Measurements from ENCODE around the gene VPS33B. TPM values are rescaled to one million over a fixed set of nuclear protein-coding genes. Genes with fewer than 3 reads are reported as not detected.

The VPS33B gene
- total RNA-seq (2014; rRNA removed; shearing (Covaris generic)) (8.8 and 9.2 TPM in 2 replicates), polyA plus RNA-seq (2016; fragmentation: Nextera tagmentation; extraction: Ambion mirVana) (15.2 and 19.1 TPM in 2 replicates)
- long read RNA-seq, transcript VPS33B-201 (23 exons, 2,767 nt) = major isoform, 8 of 9 reads
- long read RNA-seq, partial matches to known transcripts = 0 of 9 reads
- long read RNA-seq, other reads (novel, unspliced or antisense) = 1 of 9 reads

GRCh38 chr15:91022075-91022831, at the start of gene VPS33B:
Gene VPS33B (minus strand): TSS chr15:91022594. CDS start chr15:91022249, 345 bp downstream.
- ATAC-seq (peak; percentile 94), DNase-seq (ENCODE audit: low spot score) (peak; percentile 97)
- Histone ChIP-seq H3K27me3 (ENCODE audit: insufficient read depth) (no peaks in the 10 kb centered on the region), H3K27ac (ENCODE audit: low read depth) (no peak within 1 kb of the TSS), H3K4me3 (peak within 1 kb of the TSS; percentile 89), H3K4me1 (ENCODE audit: insufficient read depth) (peaks cover 8% of the 10 kb centered on the region), H3F3A (replicated peaks; ENCODE audit: low read depth) (0 out of 2 replicates have a peak, but pooled peaks cover 3% of the 10 kb centered on the region), H4K20me1 (replicated peaks; ENCODE audit: insufficient read depth) (no peaks in the 10 kb centered on the region; the same call in 1 of the 2 replicates), H3K4me2 (peak within 1 kb of the TSS; percentile 98), H2AFZ (peak within 1 kb of the TSS; percentile 97), H3K9me2 (ENCODE audit: insufficient read depth) (no peaks in the 10 kb centered on the region), H3K36me3 (ENCODE audit: insufficient read depth) (no peaks in the 10 kb centered on the region), H3K79me2 (replicated peaks; ENCODE audit: insufficient read depth) (peaks cover 21% of the 10 kb centered on the region)
- H3K4me3 Mint-ChIP-seq = peak within 1 kb of the TSS; percentile 90
- H3K27me3 Mint-ChIP-seq (ENCODE audit: insufficient read depth, low read depth, poor library complexity) = peaks cover 6% of the 10 kb centered on the region
- peak within 1 kb of the TSS; percentile 94 for H3K27ac Mint-ChIP-seq
- TF ChIP-seq NANOG (IDR thresholded peaks at IDR 0.05; ENCODE audit: borderline replicate concordance) (no peak), EZH2phosphoT487 (IDR thresholded peaks at IDR 0.05; ENCODE audit: unreplicated experiment) (no peak), JUNB (IDR thresholded peaks at IDR 0.05; ENCODE audit: unreplicated experiment) (no peak), CREB1 (CRISPR knock-in tag; IDR thresholded peaks at IDR 0.05; ENCODE audit: low read depth) (peak; percentile 5; the same call in 1 of the 2 replicates), STAT1 (IDR thresholded peaks at IDR 0.05; ENCODE audit: unreplicated experiment) (no peak), POLR2AphosphoS5 (IDR thresholded peaks at IDR 0.05; ENCODE audit: low read depth) (peak; percentile 89)
- TF ChIP-seq, protein P1, sequence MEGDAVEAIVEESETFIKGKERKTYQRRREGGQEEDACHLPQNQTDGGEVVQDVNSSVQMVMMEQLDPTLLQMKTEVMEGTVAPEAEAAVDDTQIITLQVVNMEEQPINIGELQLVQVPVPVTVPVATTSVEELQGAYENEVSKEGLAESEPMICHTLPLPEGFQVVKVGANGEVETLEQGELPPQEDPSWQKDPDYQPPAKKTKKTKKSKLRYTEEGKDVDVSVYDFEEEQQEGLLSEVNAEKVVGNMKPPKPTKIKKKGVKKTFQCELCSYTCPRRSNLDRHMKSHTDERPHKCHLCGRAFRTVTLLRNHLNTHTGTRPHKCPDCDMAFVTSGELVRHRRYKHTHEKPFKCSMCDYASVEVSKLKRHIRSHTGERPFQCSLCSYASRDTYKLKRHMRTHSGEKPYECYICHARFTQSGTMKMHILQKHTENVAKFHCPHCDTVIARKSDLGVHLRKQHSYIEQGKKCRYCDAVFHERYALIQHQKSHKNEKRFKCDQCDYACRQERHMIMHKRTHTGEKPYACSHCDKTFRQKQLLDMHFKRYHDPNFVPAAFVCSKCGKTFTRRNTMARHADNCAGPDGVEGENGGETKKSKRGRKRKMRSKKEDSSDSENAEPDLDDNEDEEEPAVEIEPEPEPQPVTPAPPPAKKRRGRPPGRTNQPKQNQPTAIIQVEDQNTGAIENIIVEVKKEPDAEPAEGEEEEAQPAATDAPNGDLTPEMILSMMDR (conservative IDR thresholded peaks at IDR 0.05; ENCODE audit: low read depth in 2 of 2) = peak in 1 of 2 experiments; percentile 24; a peak in 1 of 4 replicates
- TF ChIP-seq, protein P2, sequence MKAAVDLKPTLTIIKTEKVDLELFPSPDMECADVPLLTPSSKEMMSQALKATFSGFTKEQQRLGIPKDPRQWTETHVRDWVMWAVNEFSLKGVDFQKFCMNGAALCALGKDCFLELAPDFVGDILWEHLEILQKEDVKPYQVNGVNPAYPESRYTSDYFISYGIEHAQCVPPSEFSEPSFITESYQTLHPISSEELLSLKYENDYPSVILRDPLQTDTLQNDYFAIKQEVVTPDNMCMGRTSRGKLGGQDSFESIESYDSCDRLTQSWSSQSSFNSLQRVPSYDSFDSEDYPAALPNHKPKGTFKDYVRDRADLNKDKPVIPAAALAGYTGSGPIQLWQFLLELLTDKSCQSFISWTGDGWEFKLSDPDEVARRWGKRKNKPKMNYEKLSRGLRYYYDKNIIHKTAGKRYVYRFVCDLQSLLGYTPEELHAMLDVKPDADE (IDR thresholded peaks at IDR 0.05) = peak; percentile 59
- no peaks in the 10 kb centered on the region for H3K9me3 Mint-ChIP-seq
- no peaks in the 10 kb centered on the region for H3K36me3 Mint-ChIP-seq (ENCODE audit: low read depth)
- peaks cover 12% of the 10 kb centered on the region for H3K4me1 Mint-ChIP-seq

DNA sequence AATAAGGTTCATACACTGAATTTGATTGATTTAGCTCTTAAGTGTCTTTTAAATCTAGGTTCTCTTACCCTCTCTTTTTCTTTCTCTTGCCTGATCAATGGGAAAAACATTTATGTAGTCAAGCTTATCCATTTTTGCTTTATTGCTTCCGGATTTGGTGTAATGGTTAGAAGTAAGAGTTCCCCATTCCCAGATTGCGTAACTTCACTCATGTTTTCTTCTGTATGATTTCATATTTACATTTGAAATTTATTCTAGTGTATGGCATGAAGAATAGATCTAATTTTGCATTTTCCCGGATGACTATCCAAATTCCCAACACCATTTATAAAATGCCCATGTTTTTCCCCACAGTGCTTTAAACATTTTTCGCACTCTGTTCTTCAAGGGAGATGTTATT, 49.8 kb upstream of the VPS33B start:
- Histone ChIP-seq H3K36me3 (ENCODE audit: insufficient read depth) (no peaks in the 10 kb centered on the region), H3K27me3 (ENCODE audit: insufficient read depth) (no peaks in the 10 kb centered on the region), H3K4me1 (ENCODE audit: insufficient read depth) (no peaks in the 10 kb centered on the region; the same call in 1 of the 2 replicates), H3K9me2 (ENCODE audit: insufficient read depth) (no peaks in the 10 kb centered on the region), H3K4me2 (no peak overlapping the region), H4K20me1 (replicated peaks; ENCODE audit: insufficient read depth) (no peaks in the 10 kb centered on the region), H3K79me2 (replicated peaks; ENCODE audit: insufficient read depth) (no peaks in the 10 kb centered on the region), H3K4me3 (no peak overlapping the region), H3F3A (replicated peaks; ENCODE audit: low read depth) (no peaks in the 10 kb centered on the region), H2AFZ (no peak overlapping the region), H3K27ac (ENCODE audit: low read depth) (no peak overlapping the region)
- Mint-ChIP-seq H3K9me3 (no peaks in the 10 kb centered on the region), H3K4me3 (no peak overlapping the region), H3K27ac (no peak overlapping the region), H3K27me3 (ENCODE audit: insufficient read depth, low read depth, poor library complexity) (no peaks in the 10 kb centered on the region), H3K4me1 (peaks cover 8% of the 10 kb centered on the region; the same call in 1 of the 3 replicates), H3K36me3 (ENCODE audit: low read depth) (no peaks in the 10 kb centered on the region)
- DNase-seq (ENCODE audit: low spot score) = no peak
- no peak for ATAC-seq
- TF ChIP-seq, protein P1 (conservative IDR thresholded peaks at IDR 0.05; ENCODE audit: low read depth in 2 of 2) = no peak
- TF ChIP-seq EZH2 (IDR thresholded peaks at IDR 0.05; ENCODE audit: low read depth, unreplicated experiment) (no peak), REST (IDR thresholded peaks at IDR 0.05; ENCODE audit: unreplicated experiment) (no peak), CREB1 (CRISPR knock-in tag; IDR thresholded peaks at IDR 0.05; ENCODE audit: low read depth) (no peak), STAT1 (IDR thresholded peaks at IDR 0.05; ENCODE audit: unreplicated experiment) (no peak), NANOG (IDR thresholded peaks at IDR 0.05; ENCODE audit: borderline replicate concordance) (no peak), EZH2phosphoT487 (IDR thresholded peaks at IDR 0.05; ENCODE audit: unreplicated experiment) (no peak), ZNF331 (CRISPR knock-in tag; IDR thresholded peaks at IDR 0.05; ENCODE audit: low read depth) (no peak)
- TF ChIP-seq, protein P2 (IDR thresholded peaks at IDR 0.05) = no peak

All from GM23338 (cell line).